ENCODE measurements around the gene RSRC1. TPM values are rescaled to one million over a fixed set of nuclear protein-coding genes. Genes with fewer than 3 reads are reported as not detected.

Gene RSRC1
- total and polyA plus RNA-seq, 2 of the 13 experiments (the other 11 are each of a cell fraction or from before 2014, with no cell fraction given) = 4.9 to 63.0 TPM

DNA sequence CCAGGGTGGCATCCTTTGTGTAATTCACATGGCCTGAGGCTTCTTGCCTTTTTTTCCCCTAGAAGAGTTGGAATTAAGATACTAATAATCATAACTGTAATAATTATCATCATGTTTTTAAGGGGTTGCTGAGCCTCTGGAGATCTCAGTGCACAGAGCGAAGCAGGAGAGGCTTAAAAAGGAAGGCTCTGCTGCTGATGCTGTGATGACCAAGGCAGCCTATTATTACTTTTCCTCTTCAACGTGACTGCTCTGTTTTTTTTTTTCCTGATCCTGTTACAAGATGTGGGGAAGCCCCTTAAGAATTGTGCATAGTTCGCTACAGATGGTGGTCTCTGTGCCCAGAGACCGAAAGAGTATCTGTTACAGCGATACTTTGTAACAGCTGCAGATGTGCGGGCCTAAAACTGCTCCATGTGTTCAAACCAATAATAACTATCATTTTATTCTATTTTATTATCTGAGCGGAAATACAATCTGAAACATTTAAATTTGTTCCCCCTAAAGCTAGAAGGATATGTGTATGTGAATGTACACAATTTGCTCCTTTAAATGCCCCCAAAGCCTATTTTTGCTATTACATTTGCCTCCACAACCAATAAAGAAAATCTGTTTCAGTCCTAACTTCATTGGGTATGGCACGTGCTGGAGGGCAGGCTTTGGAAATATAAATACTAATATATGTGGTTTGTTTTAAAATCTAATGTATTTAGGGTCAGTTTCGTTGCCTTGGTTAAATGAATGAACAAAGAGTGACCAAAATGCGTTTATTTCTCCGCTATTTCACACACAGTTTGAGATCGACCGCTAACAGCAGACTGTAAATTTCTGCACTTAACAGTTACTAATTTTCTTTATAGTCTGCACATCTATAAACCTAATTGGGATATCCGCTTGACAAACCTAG lies 8.3 kb upstream of the RSRC1 start:
- H3K79me2 ChIP-seq (ENCODE audit: insufficient read depth, low read length) = no peaks in the 10 kb centered on the region
- no peaks in the 10 kb centered on the region for H3K9me3 ChIP-seq (ENCODE audit: low read length)
- intact Hi-C loops (cut with micrococcal nuclease; ENCODE audit: unreplicated experiment) = no loop called here
- ChIA-PET CTCF (ENCODE audit: low intra/inter-chr PET ratio, low total read pairs) (no interaction called here), POLR2A (no interaction called here)
- H3K36me3 ChIP-seq (replicated peaks in 1 of 2; ENCODE audit: control insufficient read depth in 1 of 2, insufficient read depth in 2 of 2, low read length in 2 of 2) = no peaks in the 10 kb centered on the region
- no peak for TF ChIP-seq ZNF678 (CRISPR knock-in tag; IDR thresholded peaks at IDR 0.05)
- TF ChIP-seq HIVEP1 (CRISPR knock-in tag; IDR thresholded peaks at IDR 0.05) = no peak
- 40% methylated on average over 14 of the region's 14 CpGs for WGBS (ENCODE audit: low lambda C conversion rate)
- H3K27ac ChIP-seq (ENCODE audit: extremely low read length, insufficient read depth, low read length) = no peak overlapping the region
- no peak overlapping the region for H2AFZ ChIP-seq (ENCODE audit: low read length)
- ATAC-seq = no peak
- H4K20me1 ChIP-seq (ENCODE audit: insufficient read depth, low read length) = no peaks in the 10 kb centered on the region
- no peak for FAIRE-seq
- no peak overlapping the region for H3K4me3 ChIP-seq (replicated peaks in 1 of 3; ENCODE audit: insufficient read depth in 1 of 3, low read depth in 2 of 3, low read length in 3 of 3)
- H3K4me1 ChIP-seq (ENCODE audit: insufficient read depth, low read length) = peaks cover 37% of the 10 kb centered on the region
- H3K4me2 ChIP-seq (ENCODE audit: low read depth, low read length) = no peak overlapping the region
- no TSS peak for BruUV-seq (replicated peaks)
- in situ Hi-C loops (cut with HindIII; ENCODE audit: extremely low pct_ligation_motif_present, low pct_unique_long_range_greater_than_20kb) = no loop called here
- H3K9ac ChIP-seq (ENCODE audit: insufficient read depth, low read depth, low read length) = no peak overlapping the region
- H3K27me3 ChIP-seq (ENCODE audit: control insufficient read depth in 1 of 2, insufficient read depth in 2 of 2, low read length in 2 of 2) = peaks cover 6 to 56% of the 10 kb centered on the region in 2 experiments
- DNase-seq (ENCODE audit: low spot score) = no peak

DNA sequence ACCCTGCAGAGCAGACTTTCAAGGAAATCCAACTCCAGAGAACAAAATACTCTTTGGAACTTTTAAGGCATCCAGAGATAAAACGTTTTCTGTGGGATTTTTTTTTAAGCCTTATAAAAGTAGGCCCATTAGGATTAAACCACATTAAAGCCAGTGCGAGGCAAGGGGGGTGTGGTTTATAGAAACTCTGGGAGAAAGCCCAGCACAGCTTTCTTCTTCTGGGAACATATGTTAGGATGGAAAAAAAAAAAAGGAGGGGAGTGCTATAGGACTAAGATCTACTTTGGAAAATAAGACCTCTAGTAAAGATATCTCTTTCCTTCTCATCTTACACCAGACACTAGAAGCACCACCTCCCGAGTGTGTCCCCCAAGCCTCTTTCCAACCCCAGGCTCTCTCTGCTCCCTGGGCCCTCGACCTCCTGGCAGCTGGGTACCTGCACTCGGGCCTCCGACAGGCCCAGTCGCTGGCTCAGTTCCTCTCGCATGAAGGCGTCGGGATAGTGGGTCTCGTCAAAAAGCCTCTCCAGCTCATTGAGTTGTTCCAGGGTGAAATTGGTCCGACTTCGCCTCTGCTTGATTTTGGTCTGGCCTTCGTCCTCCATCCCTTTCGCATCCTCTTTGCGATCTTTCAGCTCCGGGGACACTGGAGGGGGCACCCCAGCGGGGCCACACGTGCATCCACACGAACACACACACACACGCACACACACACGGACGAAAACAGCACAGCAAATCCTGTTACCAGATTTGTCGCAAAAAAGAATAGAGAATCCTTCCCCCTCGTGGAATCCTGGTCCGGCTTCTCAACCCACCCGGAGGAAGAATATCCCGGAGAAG lies 7.4 kb upstream of the RSRC1 start:
- no TSS peak for BruUV-seq (replicated peaks)
- Histone ChIP-seq H4K20me1 (ENCODE audit: insufficient read depth, low read length) (no peaks in the 10 kb centered on the region), H2AFZ (ENCODE audit: low read length) (no peak overlapping the region), H3K9ac (ENCODE audit: insufficient read depth, low read depth, low read length) (no peak overlapping the region), H3K9me3 (ENCODE audit: low read length) (no peaks in the 10 kb centered on the region), H3K4me3 (replicated peaks in 1 of 3; ENCODE audit: insufficient read depth in 1 of 3, low read depth in 2 of 3, low read length in 3 of 3) (peak overlapping the region in 1 of 3 experiments; percentile 61; a peak in 2 of 6 replicates), H3K4me2 (ENCODE audit: low read depth, low read length) (peak overlapping the region; percentile 82; the same call in 1 of the 2 replicates), H3K27ac (ENCODE audit: extremely low read length, insufficient read depth, low read length) (no peak overlapping the region), H3K4me1 (ENCODE audit: insufficient read depth, low read length) (peaks cover 46% of the 10 kb centered on the region), H3K27me3 (ENCODE audit: control insufficient read depth in 1 of 2, insufficient read depth in 2 of 2, low read length in 2 of 2) (peaks cover 10 to 64% of the 10 kb centered on the region in 2 experiments), H3K79me2 (ENCODE audit: insufficient read depth, low read length) (no peaks in the 10 kb centered on the region), H3K36me3 (replicated peaks in 1 of 2; ENCODE audit: control insufficient read depth in 1 of 2, insufficient read depth in 2 of 2, low read length in 2 of 2) (no peaks in the 10 kb centered on the region)
- DNase-seq (ENCODE audit: low spot score) (no peak), FAIRE-seq (no peak), ATAC-seq (no peak)
- in situ Hi-C loops (cut with HindIII; ENCODE audit: extremely low pct_ligation_motif_present, low pct_unique_long_range_greater_than_20kb) = no loop called here
- ChIA-PET CTCF (ENCODE audit: low intra/inter-chr PET ratio, low total read pairs) (no interaction called here), POLR2A (no interaction called here)
- 60% methylated on average over 28 of the region's 28 CpGs for WGBS (ENCODE audit: low lambda C conversion rate)
- intact Hi-C loops (cut with micrococcal nuclease; ENCODE audit: unreplicated experiment) = no loop called here
- TF ChIP-seq, protein P1, sequence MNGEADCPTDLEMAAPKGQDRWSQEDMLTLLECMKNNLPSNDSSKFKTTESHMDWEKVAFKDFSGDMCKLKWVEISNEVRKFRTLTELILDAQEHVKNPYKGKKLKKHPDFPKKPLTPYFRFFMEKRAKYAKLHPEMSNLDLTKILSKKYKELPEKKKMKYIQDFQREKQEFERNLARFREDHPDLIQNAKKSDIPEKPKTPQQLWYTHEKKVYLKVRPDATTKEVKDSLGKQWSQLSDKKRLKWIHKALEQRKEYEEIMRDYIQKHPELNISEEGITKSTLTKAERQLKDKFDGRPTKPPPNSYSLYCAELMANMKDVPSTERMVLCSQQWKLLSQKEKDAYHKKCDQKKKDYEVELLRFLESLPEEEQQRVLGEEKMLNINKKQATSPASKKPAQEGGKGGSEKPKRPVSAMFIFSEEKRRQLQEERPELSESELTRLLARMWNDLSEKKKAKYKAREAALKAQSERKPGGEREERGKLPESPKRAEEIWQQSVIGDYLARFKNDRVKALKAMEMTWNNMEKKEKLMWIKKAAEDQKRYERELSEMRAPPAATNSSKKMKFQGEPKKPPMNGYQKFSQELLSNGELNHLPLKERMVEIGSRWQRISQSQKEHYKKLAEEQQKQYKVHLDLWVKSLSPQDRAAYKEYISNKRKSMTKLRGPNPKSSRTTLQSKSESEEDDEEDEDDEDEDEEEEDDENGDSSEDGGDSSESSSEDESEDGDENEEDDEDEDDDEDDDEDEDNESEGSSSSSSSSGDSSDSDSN (CRISPR knock-in tag; IDR thresholded peaks at IDR 0.05) = no peak
- no peak for TF ChIP-seq ZMYM4 (CRISPR knock-in tag; IDR thresholded peaks at IDR 0.05)
- TF ChIP-seq ZNF350 (CRISPR knock-in tag; IDR thresholded peaks at IDR 0.05; ENCODE audit: borderline replicate concordance, low read depth) = no peak
- TF ChIP-seq KAT2B (IDR thresholded peaks at IDR 0.05; ENCODE audit: borderline replicate concordance, low read depth, low read length) = no peak
- TF ChIP-seq, protein P2, sequence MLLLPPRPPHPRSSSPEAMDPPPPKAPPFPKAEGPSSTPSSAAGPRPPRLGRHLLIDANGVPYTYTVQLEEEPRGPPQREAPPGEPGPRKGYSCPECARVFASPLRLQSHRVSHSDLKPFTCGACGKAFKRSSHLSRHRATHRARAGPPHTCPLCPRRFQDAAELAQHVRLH (CRISPR knock-in tag; IDR thresholded peaks at IDR 0.05; ENCODE audit: borderline replicate concordance, low read depth) = no peak
- TF ChIP-seq POLR2AphosphoS5 (IDR thresholded peaks at IDR 0.05; ENCODE audit: low read depth, low read length) = no peak
- TF ChIP-seq, protein P3, sequence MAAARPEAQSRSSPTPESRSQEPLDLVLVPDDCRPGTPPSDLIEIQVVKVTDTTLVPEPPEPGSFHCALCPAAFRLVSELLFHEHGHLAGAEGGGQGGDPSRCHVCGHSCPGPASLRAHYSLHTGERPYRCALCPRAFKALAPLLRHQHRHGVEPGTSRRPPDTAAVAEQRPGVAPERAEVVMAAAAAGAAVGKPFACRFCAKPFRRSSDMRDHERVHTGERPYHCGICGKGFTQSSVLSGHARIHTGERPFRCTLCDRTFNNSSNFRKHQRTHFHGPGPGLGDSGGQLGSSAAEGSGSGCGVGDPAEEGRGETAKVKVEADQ (CRISPR knock-in tag; IDR thresholded peaks at IDR 0.05; ENCODE audit: borderline replicate concordance) = no peak
- TF ChIP-seq ZNF225 (CRISPR knock-in tag; IDR thresholded peaks at IDR 0.05) = no peak

All from HepG2 (cell line).